NCI-H1092 treated with DMSO at 0.1 percent for 48 hours (cell line): ENCODE results near the gene CCDC32.
"Not testable (repeated sequence)": the region's sequence is repeated elsewhere in the genome, so short reads cannot be mapped to it uniquely, and the experiment has no call there.

Experiments used
- DNase-seq: peaks from one replicate; lab custom pipeline; 2025; lab: John Stamatoyannopoulos, UW

The CCDC32 gene

GRCh38 chr15:40564591-40565332 is at the start of gene CCDC32:
Gene CCDC32 (minus strand): TSS chr15:40565042. CDS start chr15:40563015, 2,027 bp downstream.
- DNase-seq, result peak; percentile 96

- no peak for DNase-seq
These were observed 48.2 kb upstream of the CCDC32 start for GRCh38 chr15:40613080-40613479.

GRCh38 chr15:40603935-40604334 is 39.1 kb upstream of the CCDC32 start:
- DNase-seq, result no peak

DNA sequence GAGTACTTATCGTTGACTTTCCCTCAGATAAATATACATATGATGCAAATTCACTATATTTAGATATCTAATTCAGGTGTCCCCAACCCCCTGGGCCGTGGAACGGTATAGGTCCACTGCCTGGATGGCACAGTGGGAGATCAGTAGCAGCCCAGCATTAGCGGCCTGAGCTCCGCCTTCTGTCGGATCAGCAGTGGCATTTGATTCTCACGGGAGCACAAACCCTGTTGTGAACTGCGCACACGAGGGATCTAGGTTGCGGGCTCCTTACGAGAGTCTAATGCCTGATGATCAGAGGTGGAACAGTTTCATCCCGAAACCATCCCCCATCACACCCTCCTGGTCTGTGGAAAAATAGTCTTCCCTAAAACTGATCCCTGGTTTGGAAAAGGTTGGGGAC is 36.1 kb upstream of the CCDC32 start:
- DNase-seq, result no peak

- DNase-seq, result no peak
These were observed 33.8 kb upstream of the CCDC32 start for GRCh38 chr15:40598672-40599071.

DNA sequence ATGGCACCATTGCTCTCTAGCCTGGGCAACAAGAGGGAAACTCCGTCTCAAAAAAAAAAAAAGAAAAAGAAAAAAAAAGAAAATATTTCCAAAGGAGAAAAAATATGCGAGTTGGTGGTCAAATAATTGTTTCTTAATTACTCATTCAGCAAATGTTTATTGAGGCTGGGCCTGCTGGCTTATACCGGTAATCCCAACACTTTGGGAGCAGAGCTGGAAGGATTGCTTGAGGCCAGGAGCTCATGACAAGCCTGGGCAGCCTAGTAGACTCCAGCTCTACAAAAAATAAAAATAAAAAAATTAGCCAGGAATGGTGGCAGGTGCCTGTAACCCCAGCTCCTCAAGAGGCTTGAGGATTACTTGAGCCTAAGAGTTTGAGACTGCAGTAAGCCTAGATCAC is 33.3 kb upstream of the CCDC32 start:
- DNase-seq, result no peak

DNA sequence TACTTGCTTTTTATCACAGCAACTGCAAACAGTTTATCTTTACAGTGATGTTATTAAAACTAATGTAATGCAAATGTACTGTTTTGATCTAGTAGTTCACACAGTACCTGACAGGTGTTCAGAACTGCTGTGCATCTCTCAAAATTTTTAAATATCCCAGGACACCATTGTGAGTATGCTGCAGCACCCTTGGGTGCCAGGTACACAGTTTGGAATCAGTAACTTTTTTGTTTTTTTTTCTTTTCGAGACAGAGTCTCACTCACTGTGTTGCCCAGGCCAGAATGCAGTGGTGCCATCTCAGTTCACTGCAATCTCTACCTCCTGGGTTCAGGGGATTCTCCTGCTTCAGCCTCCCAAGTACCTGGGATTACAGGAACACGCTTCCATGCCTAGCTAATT is 32.2 kb upstream of the CCDC32 start:
- no peak for DNase-seq

- peak; percentile 28 for DNase-seq
These were observed 30.9 kb upstream of the CCDC32 start for GRCh38 chr15:40595773-40596172.

DNA sequence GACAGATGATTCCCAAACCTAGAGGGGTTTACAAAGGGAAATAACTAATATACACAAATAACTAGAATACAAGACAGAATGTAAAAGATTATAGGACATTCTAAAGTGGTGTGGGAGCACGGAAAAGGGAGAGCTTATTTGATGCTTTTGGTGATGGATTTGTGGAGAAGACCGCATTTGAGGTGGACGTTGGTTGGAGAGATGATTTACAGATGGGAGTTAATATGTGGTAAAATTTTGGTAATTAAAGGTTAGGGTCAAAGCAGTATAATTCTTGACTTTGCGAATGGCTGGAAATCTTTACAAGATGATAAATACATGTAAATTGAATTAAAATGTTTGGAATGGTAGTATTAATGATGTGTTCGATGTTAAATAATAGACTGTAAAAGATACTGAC is 30.4 kb upstream of the CCDC32 start:
- DNase-seq, result no peak

- peak; percentile 69 for DNase-seq
These were observed 29.6 kb upstream of the CCDC32 start for GRCh38 chr15:40594429-40594836.

DNA sequence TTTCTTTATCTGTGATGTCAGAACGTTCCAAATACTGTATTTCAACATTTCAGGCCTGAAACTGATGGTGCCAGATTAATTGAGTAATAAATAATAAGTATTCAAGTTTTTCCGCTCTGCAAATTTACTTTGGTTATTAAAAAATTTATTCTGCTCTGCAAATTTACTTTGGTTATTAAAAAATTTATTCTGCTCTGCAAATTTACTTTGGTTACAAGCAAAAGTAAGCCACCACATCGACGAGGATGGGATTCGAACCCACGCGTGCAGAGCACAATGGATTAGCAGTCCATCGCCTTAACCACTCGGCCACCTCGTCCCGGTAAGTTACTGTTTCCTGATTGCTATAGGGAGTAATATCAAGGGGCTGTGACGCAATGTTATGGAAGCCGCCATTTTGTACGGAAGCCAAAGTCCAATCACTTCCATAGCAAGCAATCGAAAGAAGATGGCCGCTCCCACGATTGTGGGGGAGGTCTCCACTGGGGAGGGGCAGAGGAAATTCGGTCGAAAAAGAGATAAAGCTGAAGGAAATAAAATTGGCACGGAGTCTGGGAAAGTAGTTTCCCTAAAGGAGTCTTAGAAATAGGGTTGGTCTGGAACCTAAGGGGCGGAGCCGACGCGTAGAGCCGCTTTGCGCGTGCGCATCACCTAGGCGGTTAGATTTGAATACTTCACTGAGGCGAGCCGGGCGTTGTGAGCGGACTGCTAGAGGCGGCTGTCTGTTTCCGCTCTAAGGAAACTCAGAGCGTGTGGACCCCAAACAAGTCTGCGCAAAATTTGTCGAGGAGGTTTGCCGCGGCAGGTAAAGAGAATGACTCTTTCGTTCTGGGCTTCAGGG is 29.0 kb upstream of the CCDC32 start, which contains the start of gene KNL1:
TSS of gene KNL1 (plus strand) at position 662 of the 841 bp plus-strand sequence. CDS start 8,683 bp downstream, outside the sequence.
- peak; percentile 96 for DNase-seq

DNA sequence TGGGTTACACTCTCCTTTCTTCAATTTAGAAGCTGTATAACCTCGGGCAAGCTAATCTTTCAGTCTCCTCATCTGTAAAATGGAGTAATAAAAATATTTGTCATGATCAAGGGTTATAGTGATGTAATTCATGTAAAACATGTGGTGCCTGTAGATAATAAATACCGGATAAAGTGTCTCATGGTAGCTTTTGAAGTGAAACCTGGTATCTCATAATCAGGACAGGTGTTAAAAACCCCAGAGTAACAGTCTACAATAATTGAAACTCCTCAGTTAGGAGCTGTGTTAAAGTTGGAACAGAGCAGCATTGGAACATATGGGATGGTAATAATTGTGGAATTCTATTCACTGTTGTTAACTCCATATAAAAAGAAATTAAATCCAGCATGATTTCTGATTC is 28.3 kb upstream of the CCDC32 start:
- no peak for DNase-seq

DNA sequence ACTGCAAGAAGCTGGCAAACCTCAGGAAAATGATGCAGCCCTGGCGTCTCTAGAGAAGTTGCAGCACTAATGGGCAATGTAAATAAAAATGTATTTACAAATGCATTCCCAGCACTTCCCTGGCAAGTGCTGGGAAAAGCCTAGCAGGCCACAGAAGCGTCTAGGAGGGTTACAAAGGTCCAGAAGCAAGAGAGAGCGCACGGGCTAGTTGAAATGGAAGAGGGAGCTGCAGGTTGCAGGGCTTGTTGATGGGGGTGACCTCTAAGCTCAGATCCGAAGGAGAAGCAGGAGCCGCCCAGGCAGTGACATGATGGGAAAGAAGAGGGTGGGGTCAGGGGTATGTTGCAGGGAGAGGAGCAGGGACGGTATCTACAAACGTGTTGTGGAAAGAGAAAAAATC is 26.5 kb upstream of the CCDC32 start:
- no peak for DNase-seq

DNA sequence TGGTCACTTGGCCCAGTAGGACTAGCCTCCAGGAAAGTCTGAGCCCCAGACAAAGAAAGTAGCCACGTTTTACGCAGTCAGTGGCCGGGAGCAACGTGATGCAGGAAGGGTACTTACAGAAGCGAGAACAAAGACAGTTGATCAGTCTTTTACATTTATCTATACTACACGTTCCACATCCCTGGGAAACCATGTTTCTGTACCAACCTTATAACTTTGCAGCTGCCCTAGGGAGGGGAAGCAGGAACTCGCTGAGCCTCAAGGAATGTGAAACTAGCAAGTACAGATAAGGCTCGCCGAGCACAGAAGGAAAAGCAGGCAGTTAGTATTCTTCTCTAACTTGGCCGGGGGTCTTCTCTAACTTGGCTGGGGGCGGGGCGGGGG is 25.8 kb upstream of the CCDC32 start:
- no peak for DNase-seq

DNA sequence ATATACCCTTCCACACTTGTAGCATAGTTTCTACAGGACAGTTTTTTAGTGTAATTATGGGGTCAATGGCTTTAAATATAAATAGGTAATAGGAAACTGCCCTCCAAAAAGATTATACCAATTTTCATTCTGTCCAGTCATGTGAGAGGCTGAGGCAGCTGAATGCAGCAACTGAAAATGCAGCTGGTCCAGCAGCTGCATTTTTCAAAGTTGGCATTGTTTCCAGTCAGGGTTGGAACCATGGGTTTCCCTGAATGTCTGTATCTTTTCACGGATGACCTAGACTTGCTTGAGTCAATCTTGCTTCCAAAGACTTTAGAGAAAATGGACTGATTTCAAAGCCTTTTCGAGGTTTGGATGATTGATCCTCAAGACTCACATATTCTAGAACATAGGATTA is 19.3 kb upstream of the CCDC32 start:
- DNase-seq, result no peak

DNA sequence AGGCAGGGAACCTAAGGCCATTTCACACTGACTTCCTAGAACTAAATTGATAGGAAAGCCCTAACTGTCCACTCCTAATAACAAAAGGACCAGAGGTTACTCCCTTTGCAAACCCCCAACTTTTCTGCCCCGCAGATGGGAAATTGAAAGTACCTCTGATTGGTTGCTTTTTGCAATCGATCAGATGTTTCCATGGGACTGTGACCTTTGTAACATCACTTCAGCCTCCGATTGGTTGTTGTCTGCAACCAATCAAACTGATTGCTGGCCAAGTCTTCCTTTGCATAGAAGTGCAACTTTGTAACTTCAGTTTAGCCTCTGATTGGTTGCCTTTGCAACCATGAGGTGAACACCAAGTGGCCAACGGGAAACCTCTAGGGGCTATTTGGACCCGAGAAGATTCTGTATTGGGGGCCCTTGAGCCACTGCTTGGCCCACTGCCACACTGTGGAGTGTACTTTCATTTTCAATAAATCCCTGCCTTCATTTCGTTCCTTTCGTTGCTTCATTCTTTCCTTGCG is 17.9 kb upstream of the CCDC32 start:
- DNase-seq, result peak; percentile 1

- DNase-seq, result not testable (repeated sequence)
These were observed 17.0 kb upstream of the CCDC32 start for GRCh38 chr15:40581796-40582195.

GRCh38 chr15:40578892-40579291 is 14.1 kb upstream of the CCDC32 start:
- DNase-seq, result no peak

GRCh38 chr15:40576914-40577313 is 12.1 kb upstream of the CCDC32 start:
- DNase-seq, result not testable (repeated sequence)

GRCh38 chr15:40575113-40575512 is 10.3 kb upstream of the CCDC32 start:
- no peak for DNase-seq

DNA sequence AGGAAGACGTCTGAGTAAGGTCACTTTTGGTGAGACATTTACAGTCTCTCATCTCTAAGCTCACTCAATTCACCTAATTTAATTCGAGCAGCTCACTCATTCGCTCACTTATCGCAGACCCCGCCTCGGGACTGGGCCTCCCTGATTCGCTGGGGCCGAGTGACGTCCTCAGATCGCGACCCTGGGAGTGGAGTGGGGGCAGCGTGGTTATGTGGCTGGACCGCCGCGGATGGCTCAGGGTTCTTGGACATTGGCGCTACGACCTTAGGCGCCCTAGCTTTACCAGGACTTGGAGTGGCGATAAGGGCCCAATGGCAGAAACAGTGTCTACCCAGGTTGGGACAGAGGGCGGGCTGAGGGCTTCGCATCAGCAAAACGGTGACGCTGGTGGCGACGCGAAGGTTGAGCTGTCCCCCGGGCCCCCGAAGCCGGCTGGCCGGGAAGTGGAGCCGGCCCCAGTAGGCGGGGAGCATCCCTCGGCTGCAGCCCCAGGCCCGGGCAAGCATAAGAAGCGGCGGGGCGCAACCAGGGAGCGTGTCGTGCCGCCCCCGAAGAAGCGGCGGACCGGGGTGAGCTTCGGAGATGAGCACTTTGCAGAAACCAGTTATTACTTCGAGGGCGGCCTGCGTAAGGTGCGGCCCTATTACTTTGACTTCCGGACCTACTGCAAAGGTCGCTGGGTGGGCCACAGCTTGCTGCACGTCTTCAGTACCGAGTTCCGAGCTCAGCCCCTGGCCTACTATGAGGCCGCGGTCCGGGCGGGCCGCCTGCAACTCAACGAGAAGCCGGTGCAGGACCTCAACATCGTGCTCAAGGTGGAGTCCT is 4.5 kb upstream of the CCDC32 start, which contains the start of gene RPUSD2:
TSS of gene RPUSD2 (plus strand) at position 171 of the 825 bp plus-strand sequence. CDS start at position 210, 39 bp downstream.
- peak; percentile 61 for DNase-seq

GRCh38 chr15:40567111-40567510 is 2.3 kb upstream of the CCDC32 start:
- no peak for DNase-seq
